GM18858 (cell line): ENCODE data around the gene PLEKHA7.

Experiments
- ATAC-seq: cut with Tn5 transposase; IDR thresholded peaks from one replicate; pipeline ENCODE4 v1.9.1; 2021; ENCODE audit not compliant: unreplicated experiment

The PLEKHA7 gene

GRCh38 chr11:16791191-16791961 is 222.8 kb downstream of the PLEKHA7 start:
- no peak for ATAC-seq

GRCh38 chr11:16790486-16791190 is 223.6 kb downstream of the PLEKHA7 start:
- ATAC-seq = no peak

- ATAC-seq = no peak
Observed at GRCh38 chr11:16789560-16790485, 224.4 kb downstream of the PLEKHA7 start.

- ATAC-seq = no peak
Observed at GRCh38 chr11:16789063-16789420, 225.2 kb downstream of the PLEKHA7 start.

- ATAC-seq = peak; percentile 51
Observed at GRCh38 chr11:16788141-16789062, 225.8 kb downstream of the PLEKHA7 start.

GRCh38 chr11:16787035-16787742 is 227.0 kb downstream of the PLEKHA7 start:
- no peak for ATAC-seq

- ATAC-seq = no peak
Observed at GRCh38 chr11:16786131-16786530, 228.1 kb downstream of the PLEKHA7 start.

GRCh38 chr11:16785520-16786128 is 228.6 kb downstream of the PLEKHA7 start:
- peak; percentile 70 for ATAC-seq

- ATAC-seq = no peak
Observed at GRCh38 chr11:16784666-16785065, 229.5 kb downstream of the PLEKHA7 start.

GRCh38 chr11:16784097-16784496 is 230.1 kb downstream of the PLEKHA7 start:
- no peak for ATAC-seq

GRCh38 chr11:16783321-16783801 is 230.9 kb downstream of the PLEKHA7 start:
- ATAC-seq = no peak

- no peak for ATAC-seq
Observed at GRCh38 chr11:16781936-16782919, 232.0 kb downstream of the PLEKHA7 start.

GRCh38 chr11:16780698-16781550 is 233.3 kb downstream of the PLEKHA7 start:
- ATAC-seq = no peak

- ATAC-seq = no peak
Observed at GRCh38 chr11:16780146-16780545, 234.1 kb downstream of the PLEKHA7 start.

- ATAC-seq = no peak
Observed at GRCh38 chr11:16779436-16779835, 234.8 kb downstream of the PLEKHA7 start.

- no peak for ATAC-seq
Observed at GRCh38 chr11:16778876-16779275, 235.3 kb downstream of the PLEKHA7 start.

- no peak for ATAC-seq
Observed at GRCh38 chr11:16778286-16778685, 235.9 kb downstream of the PLEKHA7 start.
